CMK (cell line): ENCODE measurements around the gene ZNF775.

Experiments used
- DNase-seq: peaks from one replicate; pipeline ENCODE4 v3.0.0-alpha.2; 2010; ENCODE audit warnings: low read depth

The ZNF775 gene

DNA sequence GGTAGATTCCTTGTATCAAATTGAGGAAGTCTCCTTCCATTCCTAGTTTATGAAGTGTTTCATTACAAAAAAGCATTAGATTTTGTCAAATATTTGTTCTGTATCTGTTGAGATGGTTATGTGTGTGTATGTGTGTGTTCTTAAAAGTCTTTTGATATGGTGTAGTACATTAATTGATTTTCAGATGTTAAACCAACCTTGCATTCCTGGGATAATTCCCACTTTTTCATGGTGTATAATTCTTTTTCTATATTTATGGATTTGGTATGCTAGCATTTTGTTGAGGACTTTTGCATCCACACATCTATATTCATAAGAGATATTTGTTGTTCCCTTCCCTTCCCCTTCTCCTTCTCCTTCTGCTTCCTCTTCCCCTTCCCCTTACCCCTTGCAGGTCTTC is 62.4 kb downstream of the ZNF775 start:
- no peak for DNase-seq

DNA sequence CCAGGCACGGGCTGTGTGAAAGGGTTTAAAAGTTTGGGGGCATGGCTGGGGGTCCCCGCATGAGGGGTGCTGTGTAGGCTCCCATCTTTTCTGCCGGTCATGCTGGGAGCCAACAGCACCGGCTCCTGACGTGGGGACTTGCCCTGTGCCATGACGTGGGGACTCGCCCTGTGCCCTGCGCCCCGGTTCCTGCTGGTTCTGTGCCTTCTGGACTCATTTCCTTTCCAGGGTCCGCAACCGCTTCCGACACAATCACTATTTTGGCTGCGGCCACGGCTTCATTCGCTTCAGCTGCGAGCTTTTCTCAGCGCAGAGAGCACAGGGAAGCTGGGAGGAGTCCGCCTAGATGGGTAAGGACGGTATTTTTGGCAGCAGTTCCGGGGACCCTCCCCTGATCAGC is 63.7 kb downstream of the ZNF775 start:
- DNase-seq = no peak

DNA sequence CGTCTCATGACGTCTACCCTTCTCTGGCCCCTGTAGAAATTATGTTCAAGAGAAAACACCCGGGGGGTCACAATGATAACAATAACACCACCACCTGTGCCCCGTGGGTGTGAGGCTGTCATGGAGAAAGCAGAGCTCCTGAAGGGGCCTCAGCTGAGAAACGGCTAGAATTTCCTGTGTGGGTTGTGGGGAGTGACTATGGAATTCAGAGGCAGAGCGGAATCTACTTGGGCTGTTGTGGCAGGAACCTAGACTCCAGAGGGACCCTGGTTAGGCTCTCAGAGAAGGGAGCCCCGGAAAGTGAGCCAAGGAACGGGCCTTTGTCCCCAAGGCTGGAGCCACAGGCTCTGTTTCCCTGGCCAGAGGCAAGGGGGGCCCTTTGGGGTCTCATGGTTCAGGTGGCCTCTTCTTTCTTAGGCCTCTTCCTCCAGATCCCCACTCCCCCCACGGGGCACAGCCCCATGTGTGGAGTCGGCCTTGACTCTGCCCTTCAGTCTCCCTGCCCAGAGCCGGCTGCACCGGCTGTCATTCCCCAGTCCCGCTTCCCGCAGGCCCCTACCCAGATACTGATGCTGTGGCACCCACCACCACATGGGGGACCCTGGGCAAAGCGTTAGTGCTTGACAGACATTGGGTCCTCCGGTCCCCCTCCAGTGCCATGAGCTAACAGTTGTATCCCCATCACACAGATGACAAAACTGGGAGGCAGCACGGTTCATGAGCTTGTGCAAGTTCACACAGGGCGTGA is 64.8 kb downstream of the ZNF775 start:
- no peak for DNase-seq

DNA sequence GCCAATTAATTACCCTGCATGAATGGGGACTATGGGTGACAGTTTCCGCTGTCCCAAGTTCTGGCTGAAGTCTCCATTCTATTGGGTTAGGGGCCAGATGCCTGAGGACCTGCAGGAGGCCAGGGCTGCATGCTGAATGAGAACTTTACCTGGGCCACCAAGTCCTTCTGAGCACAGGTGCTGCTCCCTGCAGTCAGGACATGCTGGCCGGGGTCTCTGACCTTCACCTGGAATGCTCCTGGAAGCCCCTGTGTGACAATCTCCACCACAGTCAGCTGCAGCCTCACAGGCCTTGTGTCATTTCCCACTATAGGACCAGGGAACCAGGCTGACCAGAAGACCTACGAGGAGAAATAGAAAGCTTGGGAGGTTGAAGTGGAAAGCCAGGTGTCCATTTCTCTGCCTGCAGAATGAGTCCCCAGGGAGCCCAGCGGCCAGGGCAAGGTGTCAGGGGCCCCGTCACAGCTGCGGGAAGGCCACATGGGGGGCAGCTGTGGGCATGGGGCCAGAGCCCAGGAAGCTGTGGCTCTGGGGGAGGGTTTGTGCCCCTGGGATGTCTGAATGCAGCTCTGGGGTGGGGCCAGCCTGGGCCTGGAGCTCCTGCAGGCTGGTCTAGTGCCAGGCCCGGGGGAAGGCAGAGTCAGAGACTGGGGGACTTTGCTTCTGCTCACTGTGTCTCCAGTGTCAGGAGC is 65.7 kb downstream of the ZNF775 start:
- DNase-seq = no peak

DNA sequence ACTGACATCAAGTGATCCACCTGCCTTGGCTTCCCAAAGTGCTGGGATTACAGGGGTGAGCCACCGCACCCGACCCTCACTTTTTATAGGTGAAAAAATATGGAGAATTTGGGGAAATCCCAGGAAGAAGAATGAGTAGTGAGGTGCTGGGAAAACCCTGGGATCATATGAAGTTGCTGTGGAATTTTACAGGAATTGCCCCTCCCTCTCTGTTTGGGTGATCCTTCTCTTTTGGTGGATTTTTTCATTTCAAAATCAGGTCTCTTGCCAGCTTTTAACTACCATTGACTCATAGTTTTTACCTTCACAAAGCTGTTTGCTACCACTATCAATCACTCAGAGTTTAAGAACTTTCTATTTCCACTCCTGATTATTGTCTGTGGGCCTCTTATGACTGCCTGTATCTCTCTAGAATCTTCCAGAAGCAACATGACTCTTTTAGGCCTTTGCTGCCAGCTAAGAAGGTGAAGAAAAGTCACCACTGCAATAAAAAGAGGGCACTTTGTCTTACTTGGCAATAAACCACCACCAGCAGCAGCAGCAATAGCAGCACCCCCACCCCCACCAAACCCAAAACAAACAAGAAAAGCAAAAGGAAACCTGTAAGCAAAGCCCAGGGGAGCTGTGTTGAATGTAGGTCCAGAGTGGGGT is 67.3 kb downstream of the ZNF775 start:
- no peak for DNase-seq
